Activated CD4-positive, alpha-beta T cell treated with anti-CD3 and anti-CD28 coated beads, Interleukin-2, amount 10 ng/mL, durations not matched to agents 7 days and 5 days (primary cell): ENCODE data around the gene HOXA6. TPM values are rescaled to one million over a fixed set of nuclear protein-coding genes. Genes with fewer than 3 reads are reported as not detected.

Source experiments
- CTCF ChIA-PET: fragments of 350-600 bp; sonication (Branson Sonifier 250); formaldehyde crosslinking; loops from one replicate; lab custom pipeline; 2021; ENCODE audit warnings: antibody characterized with exemption; lab: Charles Lee
- POLR2A ChIA-PET: fragments of 350-600 bp; sonication (Branson Sonifier 250); formaldehyde crosslinking; loops from one replicate; lab custom pipeline; 2021; ENCODE audit warnings: antibody characterized with exemption; lab: Charles Lee
- DNase-seq: peaks from one replicate; pipeline ENCODE4 v3.0.0-alpha.2; 2020
- H3K27ac Mint-ChIP-seq: one replicate; pipeline ENCODE4 v1.8.0; 2021; ENCODE audit warnings: mild to moderate bottlenecking, moderate library complexity, mixed read lengths
- H3K27me3 Mint-ChIP-seq: one replicate; pipeline ENCODE4 v1.8.0; 2021; ENCODE audit warnings: mixed read lengths
- H3K36me3 Mint-ChIP-seq: one replicate; pipeline ENCODE4 v1.8.0; 2021; ENCODE audit warnings: low read depth, mixed read lengths
- H3K4me1 Mint-ChIP-seq: one replicate; pipeline ENCODE4 v1.8.0; 2021; ENCODE audit warnings: mixed read lengths
- H3K4me3 Mint-ChIP-seq: one replicate; pipeline ENCODE4 v1.8.0; 2021; ENCODE audit warnings: mild to moderate bottlenecking, moderate library complexity, mixed read lengths
- H3K9me3 Mint-ChIP-seq: one replicate; pipeline ENCODE4 v1.8.0; 2021; ENCODE audit warnings: mixed read lengths
- microRNA-seq: library from miRNA; unstranded; fragments of <30 nt; microRNA quantifications from one replicate; pipeline ENCODE4 v1.2.0, GENCODE V29; 2021; ENCODE audit warnings: borderline microRNAs expressed, borderline replicate concordance
- total RNA-seq, 2 experiments: library from RNA; stranded (reverse); gene quantifications; one replicate each; pipeline ENCODE4 v1.2.3, GENCODE V29; 2021

HOXA6 gene
- total RNA-seq, 2 experiments from 2014 or later: not detected

DNA sequence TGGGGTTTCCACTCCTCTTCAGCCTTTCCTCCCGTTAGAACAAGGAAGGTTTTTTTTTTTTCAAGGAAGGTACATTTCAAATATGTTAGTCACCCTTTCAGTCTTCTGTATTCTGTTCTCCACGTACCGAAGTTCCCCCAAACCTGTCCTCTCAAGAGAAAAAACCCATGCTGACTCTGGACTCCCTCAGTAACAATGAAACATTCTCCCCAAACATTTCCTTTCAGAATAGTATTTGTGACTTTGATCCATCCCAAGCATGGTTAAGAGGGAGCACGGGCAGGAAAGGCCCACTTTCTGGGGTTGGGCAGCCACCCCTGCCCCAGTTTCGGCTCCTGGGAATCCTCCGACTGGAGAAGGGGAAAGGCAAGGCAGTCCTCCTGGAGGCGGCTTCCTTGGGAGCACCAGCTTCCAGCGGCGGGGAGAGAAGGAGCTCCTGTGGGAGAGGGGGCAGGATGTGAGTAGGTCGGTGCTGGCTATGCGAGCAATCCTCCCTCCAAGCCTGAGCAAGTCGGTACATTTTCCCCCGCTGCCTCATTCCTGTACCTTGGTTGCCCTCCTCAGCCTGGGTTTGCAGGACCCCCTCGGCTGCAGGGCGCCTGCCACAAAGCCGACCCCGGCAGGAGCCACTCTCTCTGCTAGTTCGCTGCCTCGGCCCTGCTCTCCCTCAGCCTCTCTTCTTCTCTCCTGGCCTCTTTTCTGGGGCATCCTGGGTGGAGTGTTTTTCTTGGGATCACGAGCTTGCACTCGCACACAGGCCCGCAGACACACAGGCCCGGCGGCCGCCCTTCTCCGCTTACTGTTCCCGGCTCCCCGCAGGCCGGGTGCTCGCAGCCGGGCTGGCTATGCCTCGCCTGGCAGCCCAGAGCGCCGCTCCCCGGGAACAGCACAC lies 49.6 kb downstream of the HOXA6 start:
- peaks cover 17% of the 10 kb centered on the region for H3K36me3 Mint-ChIP-seq
- H3K4me1 Mint-ChIP-seq: peaks cover 29% of the 10 kb centered on the region
- H3K4me3 Mint-ChIP-seq: peak overlapping the region; percentile 82

GRCh38 chr7:27096768-27097514 lies 50.6 kb downstream of the HOXA6 start:
- Mint-ChIP-seq H3K4me3 (peak overlapping the region; percentile 82), H3K36me3 (peaks cover 15% of the 10 kb centered on the region), H3K27me3 (peaks cover 91% of the 10 kb centered on the region), H3K4me1 (peaks cover 31% of the 10 kb centered on the region), H3K9me3 (no peaks in the 10 kb centered on the region), H3K27ac (no peak overlapping the region)
- DNase-seq: no peak
- CTCF ChIA-PET: interaction anchor here (1.7 kb wide), 1 partner anchor 64 kb away, joined by 5 read pairs; no protein-coding TSS in a partner anchor
- POLR2A ChIA-PET: no interaction called here

More for the DNA sequence above, 49.6 kb downstream of the HOXA6 start:
- CTCF ChIA-PET: interaction anchor here (0.7 to 1.7 kb wide), 4 partner anchors 50 to 63 kb away, joined by 3 to 5 read pairs (median 4); no protein-coding TSS in a partner anchor
- POLR2A ChIA-PET: no interaction called here
- H3K9me3 Mint-ChIP-seq: no peaks in the 10 kb centered on the region
- H3K27ac Mint-ChIP-seq: no peak overlapping the region
- no peak for DNase-seq
- H3K27me3 Mint-ChIP-seq: peaks cover 89% of the 10 kb centered on the region

DNA sequence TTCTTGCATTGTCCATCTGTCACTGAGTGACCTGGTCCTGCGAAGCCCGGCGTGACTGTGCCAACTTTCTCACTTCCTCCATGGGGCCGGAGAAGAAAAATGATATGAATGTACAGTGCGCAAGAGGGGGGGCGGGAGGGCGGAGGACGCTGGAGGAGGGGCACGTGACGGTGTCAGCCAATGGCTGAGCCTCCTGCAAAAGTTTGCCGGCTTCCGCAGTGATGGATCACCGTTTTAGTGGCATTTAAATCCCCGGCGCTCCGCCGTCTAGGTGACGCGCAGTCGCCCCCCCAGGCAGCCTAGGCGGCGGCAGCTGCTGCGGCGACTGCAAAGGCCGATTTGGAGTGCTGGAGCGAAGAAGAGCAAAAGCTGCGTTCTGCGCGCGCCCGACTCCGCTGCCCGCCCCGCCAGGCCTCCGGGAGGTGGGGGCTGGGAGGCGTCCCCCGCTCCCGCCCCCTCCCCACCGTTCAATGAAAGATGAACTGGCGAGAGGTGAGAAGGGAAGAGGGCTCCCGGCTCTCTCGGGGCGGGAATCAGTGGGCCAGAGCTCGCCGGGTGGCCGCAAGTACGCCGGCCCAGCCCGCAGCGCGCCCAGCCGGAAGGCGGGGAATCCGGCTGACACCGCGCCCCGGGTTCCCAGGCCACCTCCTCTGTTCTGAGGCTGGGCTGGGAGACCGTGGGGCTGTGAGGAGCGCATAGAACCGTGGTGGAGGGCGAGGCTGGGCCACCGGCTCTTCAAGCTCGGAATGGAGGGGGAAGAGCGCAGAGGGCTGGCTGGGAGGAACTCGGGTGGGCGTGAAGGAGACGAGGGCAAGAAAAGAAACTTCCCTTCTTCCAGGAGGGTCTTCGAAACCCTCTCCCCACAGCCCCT lies 51.4 kb downstream of the HOXA6 start, which contains the start of gene HOXA1:
Gene HOXA1, minus strand, starts transcription at position 104 of the 871 bp plus-strand sequence. Its CDS starts 88 bp downstream, at position 16.
- POLR2A ChIA-PET: no interaction called here
- Mint-ChIP-seq H3K36me3 (peaks cover 11% of the 10 kb centered on the region), H3K27me3 (peaks cover 92% of the 10 kb centered on the region), H3K27ac (peak within 1 kb of the TSS; percentile 33), H3K4me1 (peaks cover 29% of the 10 kb centered on the region), H3K4me3 (peak within 1 kb of the TSS; percentile 82), H3K9me3 (no peaks in the 10 kb centered on the region)
- CTCF ChIA-PET: interaction anchor here (0.9 to 1.7 kb wide), 2 partner anchors 65 to 229 kb away, joined by 4 to 5 read pairs; no protein-coding TSS in a partner anchor
- peak; percentile 72 for DNase-seq

Small RNAs within 50 kb of the gene (microRNA-seq; reads per million reads assigned to microRNA genes)
- gene MIR196B: 0.63 reads per million

Other genes with a start within 250 kb of the HOXA6 start
- gene HOXA1, start 51.8 kb downstream of the HOXA6 start, total RNA-seq: under 1 TPM; 0.22 to 0.58 TPM
- gene HOXA2, start 45.1 kb downstream of the HOXA6 start, total RNA-seq: not detected
- under 1 TPM in 1 of 2 experiments, not detected in 1; 0.25 TPM for gene HOXA4, start 17.0 kb downstream of the HOXA6 start, total RNA-seq
- gene HOXA5, start 4.1 kb downstream of the HOXA6 start, total RNA-seq: not detected
- gene HOXA3, start 4.8 kb upstream of the HOXA6 start, total RNA-seq: not detected
- not detected for gene HOXA7, start 8.9 kb upstream of the HOXA6 start, total RNA-seq
- not detected for gene HOXA9, start 17.8 kb upstream of the HOXA6 start, total RNA-seq
- gene HOXA10, start 26.5 kb upstream of the HOXA6 start, total RNA-seq: not detected
- gene HOXA11, start 37.5 kb upstream of the HOXA6 start, total RNA-seq: not detected
- gene HOXA13, start 52.3 kb upstream of the HOXA6 start, total RNA-seq: not detected
- not detected for gene EVX1, start 95.0 kb upstream of the HOXA6 start, total RNA-seq